Measurements from ENCODE around the gene C3orf20.

DNA sequence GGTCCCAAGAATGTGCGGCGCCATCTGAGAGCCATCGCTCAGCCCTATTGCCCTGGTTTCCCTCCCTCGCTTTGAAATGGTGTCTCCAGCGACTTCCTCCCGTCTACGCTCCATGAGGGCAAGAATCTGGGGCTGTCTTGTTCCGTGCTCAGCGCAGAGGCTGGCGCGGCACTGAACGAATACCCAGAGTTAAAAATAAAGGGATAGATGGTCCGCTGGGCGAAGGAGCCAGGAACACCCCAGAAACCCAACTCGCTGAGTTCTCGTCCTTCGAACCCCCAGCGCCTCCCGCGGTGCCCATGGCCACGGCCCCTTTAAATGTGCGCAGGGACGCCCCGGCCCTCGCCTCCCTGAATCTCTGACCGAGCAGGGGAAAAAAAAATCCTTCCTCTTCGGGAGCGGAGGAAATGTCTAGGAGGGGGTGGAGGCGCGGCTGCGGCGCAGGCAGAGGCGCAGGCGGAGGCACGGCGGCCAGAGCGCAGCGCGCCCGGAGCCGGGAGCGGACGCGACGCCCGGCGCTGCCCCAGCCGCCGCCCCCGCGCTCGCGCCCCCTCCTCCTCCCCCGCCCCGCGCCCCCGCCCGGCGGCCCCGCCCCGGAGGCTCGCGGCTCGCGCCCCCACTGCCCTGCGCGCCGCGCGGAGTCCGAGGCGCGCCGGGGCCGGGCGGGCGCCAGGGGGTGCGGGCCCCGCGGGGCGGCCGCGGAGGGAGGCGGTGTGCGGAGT is 135.3 kb downstream of the C3orf20 start:
- TF ChIP-seq, protein P1, sequence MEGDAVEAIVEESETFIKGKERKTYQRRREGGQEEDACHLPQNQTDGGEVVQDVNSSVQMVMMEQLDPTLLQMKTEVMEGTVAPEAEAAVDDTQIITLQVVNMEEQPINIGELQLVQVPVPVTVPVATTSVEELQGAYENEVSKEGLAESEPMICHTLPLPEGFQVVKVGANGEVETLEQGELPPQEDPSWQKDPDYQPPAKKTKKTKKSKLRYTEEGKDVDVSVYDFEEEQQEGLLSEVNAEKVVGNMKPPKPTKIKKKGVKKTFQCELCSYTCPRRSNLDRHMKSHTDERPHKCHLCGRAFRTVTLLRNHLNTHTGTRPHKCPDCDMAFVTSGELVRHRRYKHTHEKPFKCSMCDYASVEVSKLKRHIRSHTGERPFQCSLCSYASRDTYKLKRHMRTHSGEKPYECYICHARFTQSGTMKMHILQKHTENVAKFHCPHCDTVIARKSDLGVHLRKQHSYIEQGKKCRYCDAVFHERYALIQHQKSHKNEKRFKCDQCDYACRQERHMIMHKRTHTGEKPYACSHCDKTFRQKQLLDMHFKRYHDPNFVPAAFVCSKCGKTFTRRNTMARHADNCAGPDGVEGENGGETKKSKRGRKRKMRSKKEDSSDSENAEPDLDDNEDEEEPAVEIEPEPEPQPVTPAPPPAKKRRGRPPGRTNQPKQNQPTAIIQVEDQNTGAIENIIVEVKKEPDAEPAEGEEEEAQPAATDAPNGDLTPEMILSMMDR (IDR thresholded peaks at IDR 0.05), result no peak
- TF ChIP-seq, protein P2, sequence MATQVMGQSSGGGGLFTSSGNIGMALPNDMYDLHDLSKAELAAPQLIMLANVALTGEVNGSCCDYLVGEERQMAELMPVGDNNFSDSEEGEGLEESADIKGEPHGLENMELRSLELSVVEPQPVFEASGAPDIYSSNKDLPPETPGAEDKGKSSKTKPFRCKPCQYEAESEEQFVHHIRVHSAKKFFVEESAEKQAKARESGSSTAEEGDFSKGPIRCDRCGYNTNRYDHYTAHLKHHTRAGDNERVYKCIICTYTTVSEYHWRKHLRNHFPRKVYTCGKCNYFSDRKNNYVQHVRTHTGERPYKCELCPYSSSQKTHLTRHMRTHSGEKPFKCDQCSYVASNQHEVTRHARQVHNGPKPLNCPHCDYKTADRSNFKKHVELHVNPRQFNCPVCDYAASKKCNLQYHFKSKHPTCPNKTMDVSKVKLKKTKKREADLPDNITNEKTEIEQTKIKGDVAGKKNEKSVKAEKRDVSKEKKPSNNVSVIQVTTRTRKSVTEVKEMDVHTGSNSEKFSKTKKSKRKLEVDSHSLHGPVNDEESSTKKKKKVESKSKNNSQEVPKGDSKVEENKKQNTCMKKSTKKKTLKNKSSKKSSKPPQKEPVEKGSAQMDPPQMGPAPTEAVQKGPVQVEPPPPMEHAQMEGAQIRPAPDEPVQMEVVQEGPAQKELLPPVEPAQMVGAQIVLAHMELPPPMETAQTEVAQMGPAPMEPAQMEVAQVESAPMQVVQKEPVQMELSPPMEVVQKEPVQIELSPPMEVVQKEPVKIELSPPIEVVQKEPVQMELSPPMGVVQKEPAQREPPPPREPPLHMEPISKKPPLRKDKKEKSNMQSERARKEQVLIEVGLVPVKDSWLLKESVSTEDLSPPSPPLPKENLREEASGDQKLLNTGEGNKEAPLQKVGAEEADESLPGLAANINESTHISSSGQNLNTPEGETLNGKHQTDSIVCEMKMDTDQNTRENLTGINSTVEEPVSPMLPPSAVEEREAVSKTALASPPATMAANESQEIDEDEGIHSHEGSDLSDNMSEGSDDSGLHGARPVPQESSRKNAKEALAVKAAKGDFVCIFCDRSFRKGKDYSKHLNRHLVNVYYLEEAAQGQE (IDR thresholded peaks at IDR 0.05; ENCODE audit: insufficient read depth in 1 of 2, low read depth in 2 of 2, low read length in 1 of 2), result no peak
- TF ChIP-seq TCF7L2 (IDR thresholded peaks at IDR 0.05; ENCODE audit: low read depth, low read length) (no peak), SIN3A (IDR thresholded peaks at IDR 0.05; ENCODE audit: borderline replicate concordance, insufficient read depth, low read depth, low read length) (no peak)
